ENCODE measurements around the gene TWIST2.

- TF ChIP-seq, protein P1, sequence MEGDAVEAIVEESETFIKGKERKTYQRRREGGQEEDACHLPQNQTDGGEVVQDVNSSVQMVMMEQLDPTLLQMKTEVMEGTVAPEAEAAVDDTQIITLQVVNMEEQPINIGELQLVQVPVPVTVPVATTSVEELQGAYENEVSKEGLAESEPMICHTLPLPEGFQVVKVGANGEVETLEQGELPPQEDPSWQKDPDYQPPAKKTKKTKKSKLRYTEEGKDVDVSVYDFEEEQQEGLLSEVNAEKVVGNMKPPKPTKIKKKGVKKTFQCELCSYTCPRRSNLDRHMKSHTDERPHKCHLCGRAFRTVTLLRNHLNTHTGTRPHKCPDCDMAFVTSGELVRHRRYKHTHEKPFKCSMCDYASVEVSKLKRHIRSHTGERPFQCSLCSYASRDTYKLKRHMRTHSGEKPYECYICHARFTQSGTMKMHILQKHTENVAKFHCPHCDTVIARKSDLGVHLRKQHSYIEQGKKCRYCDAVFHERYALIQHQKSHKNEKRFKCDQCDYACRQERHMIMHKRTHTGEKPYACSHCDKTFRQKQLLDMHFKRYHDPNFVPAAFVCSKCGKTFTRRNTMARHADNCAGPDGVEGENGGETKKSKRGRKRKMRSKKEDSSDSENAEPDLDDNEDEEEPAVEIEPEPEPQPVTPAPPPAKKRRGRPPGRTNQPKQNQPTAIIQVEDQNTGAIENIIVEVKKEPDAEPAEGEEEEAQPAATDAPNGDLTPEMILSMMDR (IDR thresholded peaks at IDR 0.05), result no peak
- TF ChIP-seq POLR2A (IDR thresholded peaks at IDR 0.05), result no peak
- peak in 2 of 3 donors; percentile 37 to 64 for TF ChIP-seq POLR2AphosphoS5 (IDR thresholded peaks at IDR 0.05)
Observed at GRCh38 chr2:238847841-238848690, at the start of gene TWIST2.

Measured in stomach (tissue), 4 donors.